Measurements from ENCODE around the gene COX11. TPM values are rescaled to one million over a fixed set of nuclear protein-coding genes. Genes with fewer than 3 reads are reported as not detected.

The COX11 gene
- total and polyA plus RNA-seq, 12 donors: 18.9 to 64.6 (median 55.8) TPM

GRCh38 chr17:54996441-54996840, 28.0 kb upstream of the COX11 start:
- peaks cover 0 to 40% (median 0%) of the 10 kb centered on the region in 9 donors for H3K36me3 ChIP-seq
- DNase-seq: no peak
- no peak for ATAC-seq
- H3K9me3 ChIP-seq: no peaks in the 10 kb centered on the region
- H3K4me3 ChIP-seq: no peak overlapping the region
- no peak for TF ChIP-seq CTCF (IDR thresholded peaks at IDR 0.05)
- intact Hi-C loops (cut with DNase I): loop anchor here in 6 of 10 donors (10.0 kb wide), 3 partner anchors 298 to 518 kb away; partner anchors contain the start of gene SMIM36 (in 5 of the 6)
- H3K27me3 ChIP-seq: no peaks in the 10 kb centered on the region
- H3K4me1 ChIP-seq: no peaks in the 10 kb centered on the region
- no peak overlapping the region for H3K27ac ChIP-seq
- 86 to 89% methylated on average over 1 of the region's 1 CpG for WGBS, 2 donors

- DNase-seq (peak in 1 of 2 donors; percentile 8), ATAC-seq (peak in 2 of 8 donors; percentile 39 to 48)
- H3K9me3 ChIP-seq: no peaks in the 10 kb centered on the region
- intact Hi-C loops (cut with DNase I): loop anchor here (2.0 to 10.0 kb wide), 7 partner anchors 302 to 522 kb away; partner anchors contain the start of gene SMIM36 (in 6 of the 10)
- no peak overlapping the region for H3K27ac ChIP-seq
- H3K4me3 ChIP-seq: no peak overlapping the region
- TF ChIP-seq CTCF (IDR thresholded peaks at IDR 0.05): peak; percentile 43 to 81 (median 70)
- 84% methylated on average over 8 of the region's 8 CpGs for WGBS, 2 donors
- no peaks in the 10 kb centered on the region for H3K27me3 ChIP-seq
- H3K4me1 ChIP-seq: no peaks in the 10 kb centered on the region
- H3K36me3 ChIP-seq: peaks cover 0 to 22% (median 0%) of the 10 kb centered on the region in 9 donors
Measured at GRCh38 chr17:54992797-54993639, 24.6 kb upstream of the COX11 start.

DNA sequence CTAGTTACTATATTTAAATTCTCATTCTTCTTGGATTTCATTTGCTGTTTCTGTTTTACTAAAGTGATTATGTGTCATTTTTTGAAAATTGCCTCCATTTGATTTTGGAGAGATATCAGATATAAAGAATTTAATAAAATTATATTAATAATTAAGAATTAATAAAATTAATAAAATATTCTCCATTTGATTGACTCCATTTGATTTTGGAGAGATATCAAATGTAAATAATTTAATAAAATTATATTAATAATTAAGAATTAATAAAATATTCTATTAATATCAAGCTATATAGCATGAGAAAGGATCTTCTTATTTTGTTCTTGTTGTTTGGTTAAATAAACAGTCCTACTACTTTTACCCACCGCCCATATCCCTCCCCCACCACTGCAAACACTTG, 23.1 kb upstream of the COX11 start:
- H3K27ac ChIP-seq: no peak overlapping the region
- no peak for ATAC-seq
- no peak for TF ChIP-seq CTCF (IDR thresholded peaks at IDR 0.05)

DNA sequence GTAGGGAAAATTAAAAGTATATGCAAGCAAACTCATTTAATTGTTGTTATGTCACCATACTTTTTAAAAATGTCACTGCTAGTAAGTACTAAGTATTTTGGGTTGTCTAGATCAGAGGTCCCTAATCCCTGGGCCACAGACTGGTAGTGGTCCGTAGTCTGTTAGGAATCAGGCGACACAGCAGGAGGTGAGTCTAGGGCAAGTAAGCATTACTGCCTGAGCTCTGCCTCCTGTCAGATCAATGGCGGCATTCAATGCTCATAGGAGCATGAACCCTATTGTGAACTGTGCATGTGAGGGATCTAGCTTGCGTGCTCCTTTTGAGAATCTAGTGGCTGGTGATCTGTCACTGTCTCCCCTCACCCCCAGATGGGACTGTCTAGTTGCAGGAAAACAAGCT, 21.7 kb upstream of the COX11 start:
- no peak for DNase-seq
- H3K27ac ChIP-seq: no peak overlapping the region
- no peaks in the 10 kb centered on the region for H3K9me3 ChIP-seq
- H3K4me3 ChIP-seq: no peak overlapping the region
- H3K36me3 ChIP-seq: peaks cover 0 to 24% (median 0%) of the 10 kb centered on the region in 9 donors
- TF ChIP-seq CTCF (IDR thresholded peaks at IDR 0.05): no peak
- no peaks in the 10 kb centered on the region for H3K27me3 ChIP-seq
- intact Hi-C loops (cut with DNase I): loop anchor here (2.0 to 10.0 kb wide), 7 partner anchors 305 to 525 kb away; partner anchors contain the start of gene SMIM36 (in 6 of the 10)
- ATAC-seq: no peak
- H3K4me1 ChIP-seq: no peaks in the 10 kb centered on the region
- 95 to 100% methylated on average over 4 of the region's 4 CpGs for WGBS, 2 donors

More for the DNA sequence above, 23.1 kb upstream of the COX11 start:
- no peak for DNase-seq
- H3K4me1 ChIP-seq: no peaks in the 10 kb centered on the region
- H3K36me3 ChIP-seq: peaks cover 0 to 26% (median 0%) of the 10 kb centered on the region in 9 donors
- no peaks in the 10 kb centered on the region for H3K27me3 ChIP-seq
- intact Hi-C loops (cut with DNase I): loop anchor here (2.0 to 10.0 kb wide), 7 partner anchors 303 to 523 kb away; partner anchors contain the start of gene SMIM36 (in 6 of the 10)
- H3K9me3 ChIP-seq: no peaks in the 10 kb centered on the region
- H3K4me3 ChIP-seq: no peak overlapping the region
- 96 to 98% methylated on average over 1 of the region's 1 CpG for WGBS, 2 donors

Measured in heart right ventricle (tissue), 16 donors.